Chondrocyte (in vitro differentiated cells): ENCODE data around the gene TCP11L2. TPM values are rescaled to one million over a fixed set of nuclear protein-coding genes. Genes with fewer than 3 reads are reported as not detected.

Source experiments
- DNase-seq: peaks from one replicate; pipeline ENCODE4 v3.0.0; 2021; ENCODE audit warnings: mixed read lengths, low spot score
- H3K27ac Mint-ChIP-seq: one replicate; pipeline ENCODE4 v1.8.0; 2021; ENCODE audit warnings: mild to moderate bottlenecking, moderate library complexity, mixed read lengths; ENCODE audit not compliant: unreplicated experiment
- H3K27me3 Mint-ChIP-seq: 2 replicates; pipeline ENCODE4 v1.8.0; 2021; ENCODE audit warnings: low read depth, mixed read lengths
- H3K36me3 Mint-ChIP-seq: 2 replicates; pipeline ENCODE4 v1.8.0; 2021; ENCODE audit warnings: low read depth, mixed read lengths
- H3K4me1 Mint-ChIP-seq: 2 replicates; pipeline ENCODE4 v1.8.0; 2021; ENCODE audit warnings: low read depth, mild to moderate bottlenecking, mixed read lengths
- H3K4me3 Mint-ChIP-seq: one replicate; pipeline ENCODE4 v1.8.0; 2021; ENCODE audit warnings: mild to moderate bottlenecking, moderate library complexity, mixed read lengths; ENCODE audit not compliant: unreplicated experiment
- H3K9me3 Mint-ChIP-seq: 2 replicates; pipeline ENCODE4 v1.8.0; 2021; ENCODE audit warnings: low read depth, mixed read lengths
- CTCF ChIP-seq: fragments of 200-600 bp; sonication (generic); IDR thresholded peaks from 2 replicates; pipeline ENCODE4 v1.5.0; 2021; ENCODE audit warnings: antibody characterized with exemption, mild to moderate bottlenecking, moderate library complexity
- total RNA-seq: library from RNA; stranded (reverse); gene quantifications from 3 replicates; pipeline ENCODE4 v1.2.1, GENCODE V29; 2021

TCP11L2 gene
- total RNA-seq, 1 donor from 2014 or later: 31.2 TPM

GRCh38 chr12:106342397-106343213 lies 40.1 kb downstream of the TCP11L2 start:
- peaks cover 4% of the 10 kb centered on the region for H3K9me3 Mint-ChIP-seq
- H3K36me3 Mint-ChIP-seq: peaks cover 6% of the 10 kb centered on the region
- peak overlapping the region; percentile 94 for H3K27ac Mint-ChIP-seq
- peak; percentile 22 for TF ChIP-seq CTCF
- H3K4me3 Mint-ChIP-seq: peak overlapping the region; percentile 62
- H3K4me1 Mint-ChIP-seq: peaks cover 19% of the 10 kb centered on the region
- H3K27me3 Mint-ChIP-seq: no peaks in the 10 kb centered on the region
- DNase-seq: no peak

GRCh38 chr12:106343214-106343528 lies 40.6 kb downstream of the TCP11L2 start:
- no peak for DNase-seq
- Mint-ChIP-seq H3K27ac (peak overlapping the region; percentile 94), H3K9me3 (peaks cover 4% of the 10 kb centered on the region), H3K4me3 (peak overlapping the region; percentile 62), H3K27me3 (no peaks in the 10 kb centered on the region), H3K36me3 (peaks cover 6% of the 10 kb centered on the region), H3K4me1 (peaks cover 19% of the 10 kb centered on the region)
- no peak for TF ChIP-seq CTCF

DNA sequence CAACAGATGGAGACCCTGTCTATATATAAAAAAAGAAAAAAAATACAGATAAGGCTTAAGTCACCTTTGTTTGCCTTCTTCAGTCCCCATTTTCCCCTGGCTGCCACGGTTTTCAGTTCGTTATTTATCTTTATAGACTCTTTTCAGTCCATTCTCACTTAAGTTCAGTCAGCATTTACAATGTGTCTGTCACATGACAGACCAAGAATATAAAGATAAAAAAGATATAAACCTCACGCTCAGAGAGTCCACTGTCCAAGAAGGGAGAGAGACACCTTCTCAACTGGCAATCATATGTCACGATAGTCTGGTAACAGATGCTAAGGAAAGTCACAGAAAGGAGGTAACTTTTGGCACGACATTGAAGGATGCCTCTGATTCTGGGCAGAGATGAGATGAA lies 41.6 kb downstream of the TCP11L2 start:
- Mint-ChIP-seq H3K27ac (no peak overlapping the region), H3K36me3 (peaks cover 6% of the 10 kb centered on the region), H3K4me3 (no peak overlapping the region), H3K27me3 (no peaks in the 10 kb centered on the region), H3K9me3 (peaks cover 4% of the 10 kb centered on the region), H3K4me1 (peaks cover 19% of the 10 kb centered on the region)
- no peak for TF ChIP-seq CTCF
- DNase-seq: no peak

DNA sequence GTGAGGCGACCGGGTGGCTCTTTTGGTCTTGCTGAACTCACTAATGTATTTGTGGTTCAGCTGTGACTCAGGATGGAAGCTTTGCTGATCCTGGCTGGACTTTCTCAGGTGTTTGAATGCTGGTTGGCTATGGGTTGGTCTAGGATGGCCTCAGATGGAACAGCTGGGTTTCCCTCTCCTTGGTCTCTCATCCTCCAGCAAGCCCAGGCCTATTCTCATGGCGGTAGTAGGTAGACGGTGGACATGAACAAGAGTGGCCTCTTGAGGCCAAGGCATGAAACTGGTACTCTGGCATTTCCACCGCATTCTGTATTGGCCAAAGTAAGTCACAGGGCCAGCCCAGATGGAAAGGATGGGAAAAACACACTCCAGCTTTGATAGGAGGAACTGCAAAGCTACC lies 43.2 kb downstream of the TCP11L2 start:
- Mint-ChIP-seq H3K36me3 (peaks cover 2% of the 10 kb centered on the region), H3K27me3 (no peaks in the 10 kb centered on the region)
- TF ChIP-seq CTCF: peak; percentile 76

GRCh38 chr12:106348411-106348810 lies 45.9 kb downstream of the TCP11L2 start:
- Mint-ChIP-seq H3K9me3 (peaks cover 4% of the 10 kb centered on the region), H3K27ac (no peak overlapping the region), H3K27me3 (no peaks in the 10 kb centered on the region), H3K4me1 (peaks cover 2% of the 10 kb centered on the region), H3K36me3 (peaks cover 2% of the 10 kb centered on the region), H3K4me3 (no peak overlapping the region)
- DNase-seq: no peak
- no peak for TF ChIP-seq CTCF

More for the DNA sequence above, 43.2 kb downstream of the TCP11L2 start:
- no peak overlapping the region for H3K27ac Mint-ChIP-seq
- H3K4me1 Mint-ChIP-seq: peaks cover 19% of the 10 kb centered on the region
- DNase-seq: no peak
- no peak overlapping the region for H3K4me3 Mint-ChIP-seq
- peaks cover 4% of the 10 kb centered on the region for H3K9me3 Mint-ChIP-seq
